B cell (primary cell): Measurements from ENCODE around the gene RFWD3. TPM values are rescaled to one million over a fixed set of nuclear protein-coding genes. Genes with fewer than 3 reads are reported as not detected.

Experiments
- ATAC-seq: fragments of 200-7000 bp; cut with Tn5 transposase; one replicate; pipeline ENCODE4 v1.10.0; 2021; ENCODE audit warnings: low read depth, mild to moderate bottlenecking, moderate number of reproducible peaks, moderate library complexity
- CTCF ChIA-PET: fragments of 350-600 bp; sonication (Branson Sonifier 250); formaldehyde crosslinking; loops from one replicate; lab custom pipeline; 2021; ENCODE audit warnings: antibody characterized with exemption, inconsistent platforms; lab: Charles Lee
- POLR2A ChIA-PET: fragments of 350-600 bp; sonication (Branson Sonifier 250); formaldehyde crosslinking; loops from one replicate; lab custom pipeline; 2021; ENCODE audit warnings: antibody characterized with exemption; lab: Charles Lee
- DNase-seq: peaks from one replicate; pipeline ENCODE4 v3.0.0; 2013
- H2AFZ ChIP-seq: 2 replicates; pipeline ENCODE4 v1.6.1; 2012; ENCODE audit warnings: mild to moderate bottlenecking, low read depth, low read length; ENCODE audit not compliant: insufficient read depth, poor library complexity, severe bottlenecking
- H3K27ac ChIP-seq, 2 donors: 1 replicate in 1 of 2; 2 replicates in 1 of 2; pipeline ENCODE4 v1.5.1; 2012 to 2013; ENCODE audit warnings: low read length in 2 of 2, mild to moderate bottlenecking in 2 of 2, moderate library complexity in 1 of 2
- H3K27me3 ChIP-seq, 4 experiments: fragments of 200-600 bp in 1 of 4; sonication (generic) in 1 of 4; replicated peaks in 1 of 4; 1 replicate in 2 of 4; 2 replicates in 2 of 4; pipeline versions ENCODE4 v1.6.1 to v1.7.0; 2013 to 2016; ENCODE audit warnings: low read length in 3 of 4, mild to moderate bottlenecking in 2 of 4, mixed read lengths in 1 of 4, moderate library complexity in 1 of 4; ENCODE audit not compliant: insufficient read depth in 4 of 4, control insufficient read depth in 3 of 4; ENCODE audit errors: control extremely low read depth in 1 of 4
- H3K36me3 ChIP-seq, 2 experiments: replicated peaks in 1 of 2; 1 replicate in 1 of 2; 2 replicates in 1 of 2; pipeline versions ENCODE4 v1.6.1 to v1.7.1; 2013; ENCODE audit warnings: low read length in 1 of 2; ENCODE audit not compliant: insufficient read depth in 2 of 2, control insufficient read depth in 1 of 2; ENCODE audit errors: control extremely low read depth in 1 of 2, extremely low read depth in 1 of 2
- H3K4me1 ChIP-seq, 2 donors: fragments of 200-600 bp in 1 of 2; sonication (generic) in 1 of 2; 1 replicate in 1 of 2; 2 replicates in 1 of 2; pipeline versions ENCODE4 v1.5.1 to v1.6.1; 2013 to 2017; ENCODE audit warnings: low read length in 2 of 2; ENCODE audit not compliant: control insufficient read depth in 2 of 2, insufficient read depth in 2 of 2
- H3K4me2 ChIP-seq: replicated peaks from 2 replicates; pipeline ENCODE3; 2012; ENCODE audit warnings: mild to moderate bottlenecking, low read depth, low read length; ENCODE audit not compliant: poor library complexity, severe bottlenecking
- H3K4me3 ChIP-seq, 5 experiments: fragments of 200-600 bp in 1 of 5; sonication (generic) in 1 of 5; 1 replicate in 3 of 5; 2 replicates in 2 of 5; pipeline versions ENCODE4 v1.5.1 to v1.7.0; 2011 to 2016; ENCODE audit warnings: low read length in 4 of 5, mild to moderate bottlenecking in 4 of 5, low read depth in 2 of 5, control low read depth in 1 of 5, moderate library complexity in 1 of 5; ENCODE audit not compliant: insufficient read depth in 1 of 5; ENCODE audit errors: control extremely low read depth in 1 of 5, extremely low read depth in 1 of 5
- H3K79me2 ChIP-seq: fragments of 200-600 bp; sonication (generic); one replicate; pipeline ENCODE4 v1.6.0; 2016; ENCODE audit warnings: low read length; ENCODE audit not compliant: control insufficient read depth, insufficient read depth
- H3K9ac ChIP-seq: fragments of 200-600 bp; sonication (generic); 2 replicates; pipeline ENCODE4 v1.6.1; 2017; ENCODE audit warnings: mild to moderate bottlenecking, low read length, moderate library complexity
- H3K9me3 ChIP-seq, 3 donors: one replicate each; pipeline versions ENCODE4 v1.6.1 to v1.7.1; 2013; ENCODE audit warnings: low read length in 2 of 3; ENCODE audit not compliant: control insufficient read depth in 2 of 3, insufficient read depth in 1 of 3; ENCODE audit errors: control extremely low read depth in 1 of 3
- H4K20me1 ChIP-seq: 2 replicates; pipeline ENCODE4 v1.6.0; 2012; ENCODE audit warnings: mild to moderate bottlenecking, low read length; ENCODE audit not compliant: insufficient read depth, control insufficient read depth, poor library complexity, severe bottlenecking
- H3K27ac Mint-ChIP-seq: one replicate; pipeline ENCODE4 v1.8.0; 2021; ENCODE audit warnings: mixed read lengths
- H3K27me3 Mint-ChIP-seq: one replicate; pipeline ENCODE4 v1.8.0; 2021; ENCODE audit warnings: mixed read lengths
- H3K4me1 Mint-ChIP-seq: one replicate; pipeline ENCODE4 v1.8.0; 2021; ENCODE audit warnings: mixed read lengths
- H3K4me3 Mint-ChIP-seq: one replicate; pipeline ENCODE4 v1.8.0; 2021; ENCODE audit warnings: mixed read lengths
- H3K9me3 Mint-ChIP-seq: one replicate; pipeline ENCODE4 v1.8.0; 2022; ENCODE audit warnings: mixed read lengths; ENCODE audit not compliant: insufficient read depth
- CTCF ChIP-seq: fragments of 200-600 bp; IDR thresholded peaks from one replicate; pipeline ENCODE4 v1.8.0; 2022; ENCODE audit warnings: antibody characterized with exemption, mild to moderate bottlenecking
- EZH2 ChIP-seq: IDR thresholded peaks from 2 replicates; pipeline ENCODE4 v1.6.1; 2012; ENCODE audit warnings: borderline replicate concordance, low read depth, mild to moderate bottlenecking, moderate library complexity, low read length; ENCODE audit not compliant: insufficient read depth, poor library complexity, severe bottlenecking
- WGBS: methylation state at CpG from one replicate; pipeline ENCODE4 v1.1.5; 2013; ENCODE audit warnings: missing lambda C conversion rate; ENCODE audit not compliant: insufficient coverage; 5-methylcytosine and 5-hydroxymethylcytosine counted together
- intact Hi-C: fragments of 100-400 bp; cut with micrococcal nuclease; formaldehyde crosslinking; loops from one replicate; pipeline ENCODE4 v1.10.0; 2022
- polyA plus RNA-seq: library from polyadenylated mRNA; depleted of rRNA; stranded (reverse); fragments of >200 nt; gene quantifications from 2 replicates; pipeline ENCODE4 v1.2.3, GENCODE V29; 2012
- total RNA-seq, 2 donors: library from RNA; stranded (reverse); fragments of 120-200 nt in 1 of 2; gene quantifications; 1 replicate in 1 of 2; 2 replicates in 1 of 2; pipeline versions ENCODE4 v1.2.3 to v1.2.4, GENCODE V29; 2013 to 2022

The RFWD3 gene
- total and polyA plus RNA-seq, 2 donors (not counting 1 experiment from before 2014, with no cell fraction given), result 19.7 to 63.3 TPM

GRCh38 chr16:74582970-74583369, 83.7 kb downstream of the RFWD3 start:
- Histone ChIP-seq H3K79me2 (peaks cover 98% of the 10 kb centered on the region), H3K9me3 (no peaks in the 10 kb centered on the region), H3K4me3 (no peak overlapping the region), H2AFZ (no peak overlapping the region), H4K20me1 (peaks cover 38% of the 10 kb centered on the region), H3K4me1 (peaks cover 14% of the 10 kb centered on the region in 2 donors), H3K4me2 (no peak overlapping the region), H3K27ac (no peak overlapping the region), H3K27me3 (no peaks in the 10 kb centered on the region), H3K9ac (no peak overlapping the region), H3K36me3 (no peaks in the 10 kb centered on the region)
- WGBS, result 100% methylated on average over 1 of the region's 1 CpG
- intact Hi-C loops, result no loop called here
- no peaks in the 10 kb centered on the region for H3K9me3 Mint-ChIP-seq
- no peaks in the 10 kb centered on the region for H3K27me3 Mint-ChIP-seq
- H3K27ac Mint-ChIP-seq, result peak overlapping the region; percentile 64
- DNase-seq, result no peak
- peaks cover 56% of the 10 kb centered on the region for H3K4me1 Mint-ChIP-seq
- H3K4me3 Mint-ChIP-seq, result no peak overlapping the region
- TF ChIP-seq CTCF (no peak), EZH2 (no peak)
- no peak for ATAC-seq
- ChIA-PET POLR2A (interaction anchor here (0.5 kb wide), 1 partner anchor 58 kb away, joined by 3 read pairs; no protein-coding TSS in a partner anchor), CTCF (interaction anchor here (1.3 kb wide), 1 partner anchor 273 kb away, joined by 4 read pairs; no protein-coding TSS in a partner anchor)

GRCh38 chr16:74580833-74581232, 85.8 kb downstream of the RFWD3 start:
- Histone ChIP-seq H3K4me3 (no peak overlapping the region), H3K27me3 (no peaks in the 10 kb centered on the region), H3K9me3 (no peaks in the 10 kb centered on the region), H3K4me2 (peak overlapping the region; percentile 24), H3K27ac (no peak overlapping the region), H3K79me2 (peaks cover 98% of the 10 kb centered on the region), H3K4me1 (peaks cover 9 to 14% of the 10 kb centered on the region in 2 donors), H4K20me1 (peaks cover 47% of the 10 kb centered on the region), H3K36me3 (no peaks in the 10 kb centered on the region), H2AFZ (no peak overlapping the region), H3K9ac (peak overlapping the region; percentile 8)
- no CpG with 5 or more reads among the region's 3 CpGs for WGBS
- H3K9me3 Mint-ChIP-seq, result no peaks in the 10 kb centered on the region
- no peaks in the 10 kb centered on the region for H3K27me3 Mint-ChIP-seq
- DNase-seq, result no peak
- no peak overlapping the region for H3K4me3 Mint-ChIP-seq
- intact Hi-C loops, result no loop called here
- TF ChIP-seq EZH2, result no peak
- TF ChIP-seq CTCF, result no peak
- ChIA-PET POLR2A (no interaction called here), CTCF (no interaction called here)
- no peak overlapping the region for H3K27ac Mint-ChIP-seq
- peaks cover 49% of the 10 kb centered on the region for H3K4me1 Mint-ChIP-seq
- no peak for ATAC-seq
